OCI-LY3 (cell line): ENCODE data around the gene PRR36.

Source experiments
- H2AFZ ChIP-seq: fragments of 200-600, 300-600 bp; shearing (Covaris generic); 2 replicates; pipeline ENCODE4 v1.6.0; 2014; ENCODE audit warnings: antibody characterized with exemption, low read depth, low read length
- H3K27ac ChIP-seq: fragments of 200-600, 300-600 bp; sonication (generic); 2 replicates; pipeline ENCODE4 v1.5.1; 2014; ENCODE audit warnings: mild to moderate bottlenecking, low read length, moderate library complexity, mixed read lengths
- H3K27me3 ChIP-seq: fragments of 200-600, 300-600 bp; sonication (generic); 2 replicates; pipeline ENCODE4 v1.6.1; 2014; ENCODE audit warnings: low read depth, low read length, mixed read lengths
- H3K36me3 ChIP-seq: fragments of 200-600, 300-600 bp; sonication (generic); replicated peaks from 2 replicates; pipeline ENCODE3; 2014; ENCODE audit warnings: low read depth, low read length, mixed read lengths
- H3K4me1 ChIP-seq: fragments of 300-600, 200-600 bp; sonication (generic); 2 replicates; pipeline ENCODE4 v1.6.1; 2014; ENCODE audit warnings: low read length, mixed read lengths
- H3K4me2 ChIP-seq: fragments of 200-600, 300-600 bp; sonication (generic); 2 replicates; pipeline ENCODE4 v1.6.1; 2014; ENCODE audit warnings: low read length, mixed read lengths
- H3K4me3 ChIP-seq: fragments of 300-600, 200-600 bp; sonication (generic); 2 replicates; pipeline ENCODE4 v1.5.1; 2014; ENCODE audit warnings: antibody characterized with exemption, mild to moderate bottlenecking, low read length, moderate library complexity
- H3K79me2 ChIP-seq: fragments of 300-600, 200-600 bp; shearing (Covaris generic); 2 replicates; pipeline ENCODE4 v1.6.1; 2014; ENCODE audit warnings: mild to moderate bottlenecking, low read length, mixed read lengths
- H3K9ac ChIP-seq: fragments of 300-600, 200-600 bp; shearing (Covaris generic); 2 replicates; pipeline ENCODE4 v1.6.0; 2014; ENCODE audit warnings: mild to moderate bottlenecking, low read length, moderate library complexity
- H3K9me3 ChIP-seq: fragments of 200-600, 300-600 bp; shearing (Covaris generic); 2 replicates; pipeline ENCODE4 v1.6.1; 2014; ENCODE audit warnings: low read length, mixed read lengths; ENCODE audit not compliant: insufficient read depth
- H4K20me1 ChIP-seq: fragments of 200-600, 300-600 bp; sonication (generic); 2 replicates; pipeline ENCODE4 v1.6.1; 2016; ENCODE audit warnings: low read length, mixed read lengths; ENCODE audit not compliant: insufficient read depth
- CTCF ChIP-seq: fragments of 200-600, 300-600 bp; sonication (generic); IDR thresholded peaks from 2 replicates; pipeline ENCODE4 v1.5.1; 2014; ENCODE audit warnings: antibody characterized with exemption, low read length, low read depth
- EZH2phosphoT487 ChIP-seq: fragments of 200-600 bp; shearing (Covaris generic); IDR thresholded peaks from 2 replicates; pipeline ENCODE4 v1.6.1; 2018; ENCODE audit warnings: antibody characterized with exemption, mixed run types, low read depth

The PRR36 gene

GRCh38 chr19:7902796-7903243, 28.6 kb upstream of the PRR36 start:
- Histone ChIP-seq H3K9me3 (no peaks in the 10 kb centered on the region), H3K4me2 (peak overlapping the region; percentile 99), H3K4me3 (peak overlapping the region; percentile 87), H3K9ac (peak overlapping the region; percentile 93), H3K27ac (peak overlapping the region; percentile 57), H3K27me3 (no peaks in the 10 kb centered on the region), H4K20me1 (peaks cover 25% of the 10 kb centered on the region), H3K36me3 (peaks cover 6% of the 10 kb centered on the region), H2AFZ (peak overlapping the region; percentile 79), H3K4me1 (peaks cover 16% of the 10 kb centered on the region), H3K79me2 (peaks cover 45% of the 10 kb centered on the region)
- TF ChIP-seq EZH2phosphoT487 (no peak), CTCF (no peak)

GRCh38 chr19:7901337-7901736, 27.1 kb upstream of the PRR36 start:
- Histone ChIP-seq H3K27me3 (no peaks in the 10 kb centered on the region), H3K27ac (no peak overlapping the region), H3K4me3 (no peak overlapping the region), H3K36me3 (peaks cover 6% of the 10 kb centered on the region), H3K79me2 (peaks cover 34% of the 10 kb centered on the region), H3K4me1 (peaks cover 16% of the 10 kb centered on the region), H4K20me1 (peaks cover 19% of the 10 kb centered on the region; the same call in 1 of the 2 replicates), H3K9me3 (no peaks in the 10 kb centered on the region), H2AFZ (no peak overlapping the region), H3K9ac (no peak overlapping the region), H3K4me2 (no peak overlapping the region)
- TF ChIP-seq CTCF (no peak), EZH2phosphoT487 (no peak)

GRCh38 chr19:7900931-7901330, 26.7 kb upstream of the PRR36 start:
- H3K36me3 ChIP-seq: peaks cover 2% of the 10 kb centered on the region
- TF ChIP-seq CTCF (no peak), EZH2phosphoT487 (no peak)
- H3K79me2 ChIP-seq: peaks cover 30% of the 10 kb centered on the region
- no peak overlapping the region for H3K27ac ChIP-seq
- no peak overlapping the region for H2AFZ ChIP-seq
- H3K9ac ChIP-seq: no peak overlapping the region
- H3K4me1 ChIP-seq: peaks cover 16% of the 10 kb centered on the region
- H3K9me3 ChIP-seq: no peaks in the 10 kb centered on the region
- peaks cover 15% of the 10 kb centered on the region; the same call in 1 of the 2 replicates for H4K20me1 ChIP-seq
- H3K4me2 ChIP-seq: no peak overlapping the region
- no peak overlapping the region for H3K4me3 ChIP-seq
- H3K27me3 ChIP-seq: no peaks in the 10 kb centered on the region

GRCh38 chr19:7900401-7900870, 26.2 kb upstream of the PRR36 start:
- peaks cover 16% of the 10 kb centered on the region for H3K4me1 ChIP-seq
- no peaks in the 10 kb centered on the region for H3K36me3 ChIP-seq
- H3K9me3 ChIP-seq: no peaks in the 10 kb centered on the region
- H3K27me3 ChIP-seq: no peaks in the 10 kb centered on the region
- TF ChIP-seq EZH2phosphoT487 (no peak), CTCF (no peak)
- H3K4me3 ChIP-seq: no peak overlapping the region
- H2AFZ ChIP-seq: no peak overlapping the region
- no peak overlapping the region for H3K27ac ChIP-seq
- H3K79me2 ChIP-seq: peaks cover 25% of the 10 kb centered on the region
- peaks cover 11% of the 10 kb centered on the region; the same call in 1 of the 2 replicates for H4K20me1 ChIP-seq
- H3K4me2 ChIP-seq: no peak overlapping the region
- no peak overlapping the region for H3K9ac ChIP-seq
